Measurements from ENCODE around the gene SAPCD2.

Gene SAPCD2

GRCh38 chr9:137016436-137016835, 53.9 kb downstream of the SAPCD2 start:
- no peak for DNase-seq

- DNase-seq: no peak
These were observed 54.4 kb downstream of the SAPCD2 start for GRCh38 chr9:137015976-137016375.

DNA sequence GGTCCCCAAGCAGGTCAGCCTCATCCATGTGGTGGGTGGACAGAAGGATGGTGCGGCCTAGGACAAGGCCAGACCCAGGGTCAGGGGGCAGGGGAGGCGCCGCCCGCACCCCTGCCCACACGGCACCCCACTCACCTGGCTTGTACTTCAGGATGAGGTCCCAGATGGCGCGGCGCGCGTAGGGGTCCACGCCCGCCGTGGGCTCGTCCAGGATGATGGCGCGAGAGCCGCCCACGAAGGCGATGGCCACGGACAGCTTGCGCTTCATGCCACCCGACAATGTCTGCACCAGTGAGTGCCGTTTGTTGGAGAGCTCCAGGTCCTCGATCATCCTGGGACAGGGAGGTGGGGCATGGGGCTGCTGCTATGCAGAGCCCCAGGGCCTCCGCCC, 54.8 kb downstream of the SAPCD2 start:
- DNase-seq: no peak

GRCh38 chr9:137014776-137015539, 55.4 kb downstream of the SAPCD2 start:
- no peak for DNase-seq

- no peak for DNase-seq
These were observed 56.2 kb downstream of the SAPCD2 start for GRCh38 chr9:137014166-137014565.

DNA sequence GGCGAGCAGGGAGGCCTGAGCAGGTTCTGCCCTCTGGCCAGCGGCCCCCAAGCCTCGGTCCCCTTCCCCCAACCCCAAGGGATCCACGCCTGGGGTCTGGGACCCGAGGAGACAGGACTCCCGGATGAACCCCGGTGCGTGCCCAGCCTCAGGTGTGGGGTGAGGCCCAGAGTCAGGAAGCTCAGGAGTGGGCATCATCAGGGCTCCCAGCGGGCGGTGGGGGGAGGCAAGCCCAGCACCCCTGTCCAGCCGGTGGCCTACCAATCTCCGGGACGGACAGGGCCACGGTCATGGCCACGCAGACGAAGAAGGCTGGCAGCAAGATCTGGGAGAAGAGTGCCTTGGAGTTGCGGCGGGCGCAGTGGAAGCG, 56.8 kb downstream of the SAPCD2 start:
- no peak for DNase-seq

DNA sequence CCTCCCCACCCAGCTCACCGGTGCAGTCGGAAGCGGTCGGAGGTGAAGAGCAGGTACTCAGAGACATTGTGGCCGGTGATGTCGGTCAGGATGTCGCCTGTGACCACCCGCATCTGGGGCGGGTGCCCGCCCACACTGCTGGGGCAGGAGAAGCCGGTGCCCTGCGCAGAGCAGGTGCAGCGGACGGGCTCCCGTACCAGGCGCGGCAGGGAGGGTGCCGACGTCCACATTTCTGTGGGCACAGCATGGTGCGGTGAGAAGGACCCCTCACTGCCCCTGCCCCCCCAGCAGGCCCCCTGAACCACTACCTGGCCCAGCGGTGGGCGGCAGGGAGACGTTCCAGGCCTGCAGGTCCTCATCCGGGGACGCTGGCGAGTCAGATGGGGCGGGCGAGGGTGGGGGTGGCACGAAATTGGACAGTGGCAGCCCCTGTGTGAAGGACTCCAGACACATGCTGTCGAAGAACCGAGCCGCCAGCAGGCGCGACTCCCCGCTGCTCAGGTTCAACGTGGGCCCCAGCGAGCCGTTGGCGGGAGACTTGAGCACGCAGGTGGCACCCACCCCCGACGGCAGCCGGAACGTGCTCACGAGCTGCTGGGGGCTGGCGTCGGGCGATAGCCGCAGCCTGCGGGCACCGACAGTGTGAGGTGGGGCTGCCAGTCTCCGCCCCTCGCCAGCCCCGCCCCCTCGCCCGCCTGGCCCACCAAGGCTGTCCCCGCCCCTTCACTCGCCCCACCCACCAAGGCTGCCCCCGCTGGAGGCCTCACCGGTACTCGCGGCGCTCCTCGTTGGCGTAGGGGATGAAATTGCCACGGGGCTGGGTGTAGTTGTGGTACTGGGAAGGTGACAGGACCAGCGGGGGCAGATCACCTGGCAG, 57.4 kb downstream of the SAPCD2 start:
- no peak for DNase-seq
